SK-N-SH treated with all-trans-retinoic acid at 6 μM for 48 hours (cell line): ENCODE data around the gene RERE.

ENCODE experiments used
- ARNTL ChIP-seq: fragments of 450-650 bp; formaldehyde crosslinking; IDR thresholded peaks from 2 replicates; pipeline ENCODE4 v1.5.0; 2020; ENCODE audit warnings: low read depth, mild to moderate bottlenecking, moderate library complexity, borderline replicate concordance
- CREB5 ChIP-seq: fragments of 250-450 bp; sonication (Bioruptor Pico); IDR thresholded peaks from 2 replicates; pipeline ENCODE4 v1.5.1; 2020; ENCODE audit warnings: low read depth, mild to moderate bottlenecking, moderate library complexity
- ESRRG ChIP-seq: fragments of 250-450 bp; sonication (Bioruptor Pico); IDR thresholded peaks from 2 replicates; pipeline ENCODE4 v1.6.1; 2021; ENCODE audit warnings: mild to moderate bottlenecking
- ISL1 ChIP-seq: fragments of 250-450 bp; sonication (Bioruptor Pico); IDR thresholded peaks from 2 replicates; pipeline ENCODE4 v2.1.2; 2022; ENCODE audit warnings: mild to moderate bottlenecking, moderate library complexity
- OSR1 ChIP-seq: fragments of 250-450 bp; sonication (Bioruptor Pico); IDR thresholded peaks from 2 replicates; pipeline ENCODE4 v1.8.0; 2022; ENCODE audit warnings: moderate library complexity, mild to moderate bottlenecking, inconsistent platforms
- PATZ1 ChIP-seq: fragments of 250-450 bp; sonication (Bioruptor Pico); IDR thresholded peaks from 2 replicates; pipeline ENCODE4 v1.8.0; 2020; ENCODE audit warnings: mild to moderate bottlenecking, moderate library complexity, borderline replicate concordance
- RARB ChIP-seq: fragments of 250-450 bp; sonication (Bioruptor Pico); IDR thresholded peaks from 2 replicates; pipeline ENCODE4 v1.8.0; 2021; ENCODE audit warnings: mild to moderate bottlenecking, moderate library complexity
- TOX ChIP-seq: fragments of 250-450 bp; sonication (Bioruptor Pico); IDR thresholded peaks from 2 replicates; pipeline ENCODE4 v1.8.0; 2021; ENCODE audit warnings: mild to moderate bottlenecking, moderate library complexity, borderline replicate concordance
- ZFP3 ChIP-seq: fragments of 250-450 bp; sonication (Bioruptor Pico); IDR thresholded peaks from 2 replicates; pipeline ENCODE4 v1.5.0; 2020; ENCODE audit warnings: mild to moderate bottlenecking, moderate library complexity
- ZFP30 ChIP-seq: fragments of 450-650 bp; formaldehyde crosslinking; IDR thresholded peaks from 2 replicates; pipeline ENCODE4 v1.5.0; 2022; ENCODE audit warnings: mild to moderate bottlenecking, moderate library complexity

GRCh38 chr1:8437347-8437746 lies 380.1 kb downstream of the RERE start:
- TF ChIP-seq CREB5 (CRISPR knock-in tag): no peak
- no peak for TF ChIP-seq OSR1 (CRISPR knock-in tag)
- TF ChIP-seq ISL1 (CRISPR knock-in tag): no peak
- TF ChIP-seq PATZ1: no peak
- no peak for TF ChIP-seq RARB (CRISPR knock-in tag)
- TF ChIP-seq ARNTL: no peak
- no peak for TF ChIP-seq ZFP30
- no peak for TF ChIP-seq ZFP3 (CRISPR knock-in tag)
- no peak for TF ChIP-seq TOX (CRISPR knock-in tag)
- no peak for TF ChIP-seq ESRRG (CRISPR knock-in tag)
